GM12878 (cell line): ENCODE data around the gene ST6GALNAC3. TPM values are rescaled to one million over a fixed set of nuclear protein-coding genes. Genes with fewer than 3 reads are reported as not detected.

Experiments used
- ATAC-seq: fragments of 200-7000 bp; cut with Tn5 transposase; 3 replicates; pipeline ENCODE4 v1.9.1; 2020; ENCODE audit warnings: mild to moderate bottlenecking, moderate library complexity
- BruUV-seq: library from RNA; stranded (reverse); fragments of 400-500 nt; replicated peaks from 2 replicates; lab custom pipeline; 2021; lab: Mats Ljungman, UMichigan
- CTCF ChIA-PET: fragments of 300-600 bp; sonication (Branson Sonifier 250); formaldehyde crosslinking; extraction: SDS; loops from one replicate; lab custom pipeline; 2021; ENCODE audit warnings: inconsistent platforms; lab: Yijun Ruan, JAX
- POLR2A ChIA-PET: fragments of 350-600 bp; formaldehyde crosslinking; extraction: SDS; loops from one replicate; lab custom pipeline; 2021; ENCODE audit warnings: inconsistent platforms; lab: Charles Lee
- RAD21 ChIA-PET: fragments of 300-600 bp; sonication (Branson Sonifier 250); formaldehyde crosslinking; loops from one replicate; lab custom pipeline; 2023; ENCODE audit warnings: antibody characterized with exemption; ENCODE audit not compliant: unreplicated experiment; lab: Charles Lee
- SMC1A ChIA-PET: fragments of 300-600 bp; sonication (Branson Sonifier 250); formaldehyde crosslinking; loops from one replicate; lab custom pipeline; 2023; ENCODE audit not compliant: unreplicated experiment, uncharacterized antibody; lab: Charles Lee
- DNase-seq: peaks from one replicate; pipeline ENCODE4 v3.0.0-alpha.2; 2011; ENCODE audit warnings: low read depth, low spot score
- FAIRE-seq: peaks from 3 replicates; lab custom pipeline; 2011; peaks lifted over from hg19 to GRCh38; lab: Jason Lieb, UNC
- H2AFZ ChIP-seq: 2 replicates; pipeline ENCODE4 v1.6.0; 2011; ENCODE audit warnings: low read depth, low read length, control low read depth; ENCODE audit not compliant: control insufficient read depth
- H3K27ac ChIP-seq: 2 replicates; pipeline ENCODE4 v1.5.1; 2011; ENCODE audit warnings: control low read depth; ENCODE audit not compliant: control insufficient read depth, insufficient read depth
- H3K27me3 ChIP-seq, 2 experiments: replicated peaks in 1 of 2; 2 replicates each; pipeline versions ENCODE4 v1.6.0 to v1.6.1; 2011; ENCODE audit warnings: low read length in 1 of 2; ENCODE audit not compliant: control insufficient read depth in 2 of 2, insufficient read depth in 2 of 2
- H3K36me3 ChIP-seq, 2 experiments: 2 replicates each; pipeline ENCODE4 v1.5.1; 2011; ENCODE audit warnings: low read length in 1 of 2; ENCODE audit not compliant: control insufficient read depth in 2 of 2, insufficient read depth in 2 of 2
- H3K4me1 ChIP-seq: 2 replicates; pipeline ENCODE4 v1.6.1; 2011; ENCODE audit warnings: mild to moderate bottlenecking, low read length, moderate library complexity, mixed read lengths; ENCODE audit not compliant: control insufficient read depth, insufficient read depth
- H3K4me2 ChIP-seq: 2 replicates; pipeline ENCODE4 v1.6.0; 2011; ENCODE audit warnings: control low read depth; ENCODE audit not compliant: control insufficient read depth, insufficient read depth
- H3K4me3 ChIP-seq: fragments of 200-600 bp; sonication (generic); 2 replicates; pipeline ENCODE4 v1.5.1; 2016
- H3K79me2 ChIP-seq: 2 replicates; pipeline ENCODE4 v1.6.0; 2011; ENCODE audit warnings: low read length; ENCODE audit not compliant: control insufficient read depth, insufficient read depth
- H3K9ac ChIP-seq: 2 replicates; pipeline ENCODE4 v1.8.0; 2011; ENCODE audit warnings: low read length, control low read depth, mixed read lengths; ENCODE audit not compliant: control insufficient read depth, insufficient read depth
- H3K9me3 ChIP-seq: replicated peaks from 3 replicates; pipeline ENCODE4 v1.5.1; 2011; ENCODE audit warnings: mild to moderate bottlenecking, low read length; ENCODE audit not compliant: control insufficient read depth, insufficient read depth
- H4K20me1 ChIP-seq: 2 replicates; pipeline ENCODE4 v1.6.0; 2011; ENCODE audit not compliant: control insufficient read depth, insufficient read depth
- BACH1 ChIP-seq: fragments of 450-650 bp; IDR thresholded peaks from 2 replicates; pipeline ENCODE4 v1.6.1; 2017; ENCODE audit warnings: mild to moderate bottlenecking, borderline replicate concordance
- BHLHE40 ChIP-seq, 2 experiments: fragments of 450-650 bp in 1 of 2; IDR thresholded peaks; 2 replicates each; pipeline ENCODE4 v1.6.1; 2011 to 2017; ENCODE audit warnings: low read depth in 2 of 2, borderline replicate concordance in 1 of 2, improper control_type of control experiment in 1 of 2, low read length in 1 of 2, mild to moderate bottlenecking in 1 of 2
- E2F4 ChIP-seq: IDR thresholded peaks from 2 replicates; pipeline ENCODE4 v1.6.1; 2012; ENCODE audit warnings: low read depth, low read length, improper control_type of control experiment
- E4F1 ChIP-seq: fragments of 450-650 bp; IDR thresholded peaks from 2 replicates; pipeline ENCODE4 v1.6.1; 2018; ENCODE audit warnings: borderline replicate concordance, mild to moderate bottlenecking; ENCODE audit not compliant: partially characterized antibody
- EED ChIP-seq: sonication (generic); IDR thresholded peaks from 2 replicates; pipeline ENCODE4 v1.6.1; 2016; ENCODE audit warnings: antibody characterized with exemption, low read depth
- FOXK2 ChIP-seq: fragments of 450-650 bp; IDR thresholded peaks from 2 replicates; pipeline ENCODE4 v1.6.1; 2017; ENCODE audit warnings: mild to moderate bottlenecking, moderate library complexity
- HDGF ChIP-seq: fragments of 450-650 bp; IDR thresholded peaks from 2 replicates; pipeline ENCODE4 v1.6.1; 2016; ENCODE audit warnings: antibody characterized with exemption
- JUNB ChIP-seq: IDR thresholded peaks from 2 replicates; pipeline ENCODE4 v1.6.1; 2016; ENCODE audit warnings: antibody characterized with exemption, mild to moderate bottlenecking
- TCF3 ChIP-seq: IDR thresholded peaks from 2 replicates; pipeline ENCODE4 v1.6.1; 2012; ENCODE audit warnings: low read depth, mild to moderate bottlenecking, low read length, borderline replicate concordance; ENCODE audit not compliant: insufficient read depth
- ZNF207 ChIP-seq: fragments of 450-650 bp; IDR thresholded peaks from 2 replicates; pipeline ENCODE4 v1.6.1; 2014; ENCODE audit warnings: antibody characterized with exemption, mild to moderate bottlenecking, borderline replicate concordance
- ZNF24 ChIP-seq: fragments of 450-650 bp; IDR thresholded peaks from 2 replicates; pipeline ENCODE4 v1.6.1; 2017; ENCODE audit warnings: antibody characterized with exemption, mild to moderate bottlenecking
- WGBS: methylation state at CpG from one replicate; pipeline ENCODE4 v1.1.6; 2016; ENCODE audit warnings: low lambda C conversion rate; ENCODE audit not compliant: insufficient replicate concordance, insufficient coverage; ENCODE audit errors: missing lambda C conversion rate; 5-methylcytosine and 5-hydroxymethylcytosine counted together
- in situ Hi-C: fragments of 300-500 bp; cut with MboI; formaldehyde crosslinking; loops from 9 replicates; pipeline ENCODE4 v1.14.3; 2018; ENCODE audit warnings: mixed read lengths
- intact Hi-C: fragments of 100-400 bp; cut with micrococcal nuclease; formaldehyde crosslinking; loops from one replicate; pipeline ENCODE4 v1.14.2; 2022; ENCODE audit not compliant: unreplicated experiment
- polyA plus RNA-seq, 11 experiments: library from polyadenylated mRNA; depleted of rRNA in 4 of 11; unstranded in 6 of 11; stranded (reverse) in 5 of 11; fragments of >200 nt; fragmentation: Nextera tagmentation in 4 of 11; fragmentation: Illumina TruSeq in 1 of 11; extraction: Ambion mirVana in 4 of 11; extraction: Trizol in 1 of 11; gene quantifications; 1 replicate in 1 of 11; 2 replicates in 10 of 11; pipeline versions ENCODE4 v1.2.1 to v1.2.3, GENCODE V29; 2011 to 2016; ENCODE audit warnings: inconsistent platforms in 2 of 11, missing spikeins in 2 of 11, low read depth in 1 of 11
- total RNA-seq, 4 experiments: library from RNA; depleted of rRNA in 3 of 4; stranded (reverse); fragments of >200 nt in 3 of 4; fragmentation: Illumina TruSeq in 1 of 4; extraction: Trizol in 1 of 4; gene quantifications; 2 replicates each; pipeline versions ENCODE4 v1.2.1 to v1.2.3, GENCODE V29; 2013 to 2021

ST6GALNAC3 gene
- total and polyA plus RNA-seq, 10 of the 15 experiments (the other 5 are each of a cell fraction or from before 2014, with no cell fraction given), result 0.04 to 0.68 (median 0.18) TPM; not detected in 3

- TF ChIP-seq BHLHE40 (IDR thresholded peaks at IDR 0.05; ENCODE audit: borderline replicate concordance in 1 of 2, low read depth in 2 of 2, low read length in 1 of 2) (no peak), TCF3 (no peak), EED (no peak), E2F4 (no peak), FOXK2 (no peak)
These were observed 224.5 kb downstream of the ST6GALNAC3 start (continued) for GRCh38 chr1:76299036-76299435.

- ChIA-PET CTCF (no interaction called here), POLR2A (no interaction called here), RAD21 (no interaction called here), SMC1A (interaction anchor here (1.4 kb wide), 1 partner anchor 12 kb away, joined by 5 read pairs; no protein-coding TSS in a partner anchor)
- H2AFZ ChIP-seq, result no peak overlapping the region
- H3K9me3 ChIP-seq, result no peaks in the 10 kb centered on the region
- no peaks in the 10 kb centered on the region for H4K20me1 ChIP-seq
- no peak overlapping the region for H3K4me3 ChIP-seq
- BruUV-seq, result no TSS peak
- no peaks in the 10 kb centered on the region for H3K79me2 ChIP-seq
- in situ Hi-C loops, result no loop called here
- no peaks in the 10 kb centered on the region for H3K36me3 ChIP-seq
- H3K27ac ChIP-seq, result no peak overlapping the region
- H3K4me1 ChIP-seq, result no peaks in the 10 kb centered on the region
- TF ChIP-seq ZNF24 (no peak), E4F1 (no peak), BHLHE40 (IDR thresholded peaks at IDR 0.05; ENCODE audit: borderline replicate concordance in 1 of 2, low read depth in 2 of 2, low read length in 1 of 2) (no peak), ZNF207 (no peak), JUNB (no peak), HDGF (no peak), BACH1 (no peak)
- no peak for DNase-seq
- intact Hi-C loops, result no loop called here
- WGBS, result 57% methylated on average over 3 of the region's 3 CpGs
- FAIRE-seq, result no peak
- H3K4me2 ChIP-seq, result no peak overlapping the region
- no peaks in the 10 kb centered on the region for H3K27me3 ChIP-seq
- no peak for ATAC-seq
- H3K9ac ChIP-seq, result no peak overlapping the region
These were observed 226.0 kb downstream of the ST6GALNAC3 start for GRCh38 chr1:76300556-76300955.
